GM21381 (cell line): ENCODE data around the gene DHRS9.
"Not testable (repeated sequence)": the region's sequence is repeated elsewhere in the genome, so short reads cannot be mapped to it uniquely, and the experiment has no call there.

ENCODE experiments used
- ATAC-seq: cut with Tn5 transposase; IDR thresholded peaks from one replicate; pipeline ENCODE4 v1.9.1; 2021; ENCODE audit warnings: mild to moderate bottlenecking, moderate library complexity; ENCODE audit not compliant: unreplicated experiment

The DHRS9 gene

DNA sequence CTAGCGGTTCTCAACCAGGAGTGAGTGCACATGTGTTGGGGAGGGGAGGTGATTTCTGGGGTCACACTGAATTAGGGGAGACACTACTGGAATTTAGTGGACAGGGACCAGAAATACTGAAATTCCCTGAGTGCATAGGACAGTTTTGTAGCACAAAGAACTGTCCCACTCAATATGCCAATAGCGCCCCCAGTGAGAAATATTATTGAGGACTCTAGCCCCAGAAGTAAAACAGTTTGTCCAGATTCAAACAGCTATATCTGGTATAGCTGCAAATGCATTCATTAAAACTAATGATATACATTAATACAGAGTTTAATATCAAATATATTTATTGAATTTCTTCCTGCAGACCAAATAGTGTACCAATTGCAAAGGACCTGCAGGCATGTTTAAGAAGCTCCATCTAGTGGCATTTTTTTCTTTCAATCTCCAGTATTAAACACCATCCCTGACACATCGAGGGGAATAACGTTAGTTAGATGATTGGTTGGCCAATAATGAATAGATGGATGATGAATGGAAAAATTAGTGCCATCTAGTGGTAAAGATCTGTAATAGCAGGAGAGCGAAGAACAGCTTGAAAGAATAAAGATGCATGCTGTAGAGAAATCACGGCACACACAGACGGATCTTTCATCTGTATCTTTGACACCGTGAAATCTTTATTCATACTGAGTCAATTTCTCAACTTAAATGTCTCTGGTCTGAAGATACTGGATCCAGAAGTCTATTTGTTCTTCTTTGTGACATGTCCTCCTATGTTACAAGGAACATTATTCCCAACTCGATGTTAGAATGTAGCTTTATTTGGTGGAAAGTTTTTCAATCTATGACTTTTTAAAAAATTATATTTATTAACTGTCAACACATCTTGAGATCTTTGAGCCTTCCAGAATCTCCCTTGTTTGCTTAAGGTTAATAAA, 62.5 kb downstream of the DHRS9 start:
- ATAC-seq: no peak

DNA sequence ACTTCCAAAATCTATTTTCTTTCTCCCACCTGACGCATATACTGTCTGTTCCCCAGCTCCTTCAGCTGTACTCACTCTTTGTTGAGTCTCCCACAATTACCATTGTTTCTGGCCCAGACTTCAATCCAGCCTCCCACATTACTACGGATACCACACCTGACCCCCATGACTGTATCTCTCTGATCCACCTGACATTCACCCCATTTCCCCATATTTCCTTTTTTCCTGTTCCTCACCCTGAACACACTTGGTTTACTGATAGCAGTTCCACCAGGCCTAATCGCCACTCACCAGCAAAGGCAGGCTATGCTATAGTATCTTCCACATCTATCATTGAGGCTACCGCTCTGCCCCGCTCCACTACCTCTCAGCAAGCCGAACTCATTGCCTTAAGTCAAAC, 64.9 kb downstream of the DHRS9 start:
- not testable (repeated sequence) for ATAC-seq

- not testable (repeated sequence) for ATAC-seq
Observed at GRCh38 chr2:169136428-169136827, 67.1 kb downstream of the DHRS9 start.

- no peak for ATAC-seq
Observed at GRCh38 chr2:169136885-169137534, 67.6 kb downstream of the DHRS9 start.

DNA sequence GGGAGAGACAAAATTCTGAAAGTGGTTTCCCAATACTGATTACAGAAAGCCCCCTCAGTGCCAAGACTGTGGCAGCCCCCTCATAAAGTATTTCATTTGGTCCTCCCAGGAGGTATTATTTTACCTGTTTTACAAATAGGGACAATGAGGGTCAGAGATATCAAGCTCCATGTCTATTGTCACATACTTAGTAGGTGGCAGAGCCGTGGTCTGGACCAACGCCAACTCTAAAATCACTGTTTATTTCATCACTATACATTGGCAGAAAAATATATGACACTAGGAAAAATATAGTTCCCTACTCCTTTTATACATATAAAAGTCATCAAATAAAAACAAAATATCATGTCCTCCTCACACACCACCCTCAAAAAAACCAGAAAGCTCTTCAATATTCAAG, 68.6 kb downstream of the DHRS9 start:
- ATAC-seq: no peak

- no peak for ATAC-seq
Observed at GRCh38 chr2:169139145-169139544, 69.8 kb downstream of the DHRS9 start.

DNA sequence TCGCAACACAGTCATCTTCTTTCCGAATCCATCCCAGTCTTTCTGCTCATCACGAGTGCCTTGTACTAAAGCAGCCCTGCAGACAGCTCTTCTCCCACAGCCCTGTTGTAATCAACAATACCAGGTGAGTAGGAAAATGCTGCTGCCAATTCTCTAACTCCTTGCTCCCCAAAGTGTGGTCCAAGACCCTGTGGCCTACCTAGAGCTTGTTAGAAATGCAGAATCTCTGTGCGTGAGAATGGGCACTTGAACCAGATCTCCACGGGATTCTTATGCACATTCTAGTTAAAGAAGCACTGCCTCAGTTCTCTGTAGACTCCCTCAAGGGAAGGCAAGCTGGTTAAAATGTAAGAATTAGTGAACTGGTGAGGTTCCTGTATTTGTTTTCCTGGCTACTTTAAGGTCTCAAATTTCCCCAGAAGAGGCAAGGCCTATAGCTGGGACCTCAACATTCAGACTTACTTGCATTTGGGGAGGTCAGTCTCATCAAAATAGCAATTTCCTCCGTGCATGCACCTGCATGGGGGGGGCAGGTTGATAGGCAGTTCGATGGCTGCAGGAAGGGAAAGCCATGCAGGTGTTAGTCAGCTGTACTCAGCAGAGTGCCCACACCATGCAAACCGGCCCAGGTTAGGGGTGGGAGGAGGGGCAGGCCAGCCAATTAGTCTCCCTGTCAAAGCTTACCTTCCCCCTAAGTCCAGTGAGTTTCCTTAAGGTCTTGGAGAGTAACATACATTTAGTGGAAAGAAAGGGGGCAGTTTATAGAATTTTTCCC, 70.8 kb downstream of the DHRS9 start:
- ATAC-seq: no peak

DNA sequence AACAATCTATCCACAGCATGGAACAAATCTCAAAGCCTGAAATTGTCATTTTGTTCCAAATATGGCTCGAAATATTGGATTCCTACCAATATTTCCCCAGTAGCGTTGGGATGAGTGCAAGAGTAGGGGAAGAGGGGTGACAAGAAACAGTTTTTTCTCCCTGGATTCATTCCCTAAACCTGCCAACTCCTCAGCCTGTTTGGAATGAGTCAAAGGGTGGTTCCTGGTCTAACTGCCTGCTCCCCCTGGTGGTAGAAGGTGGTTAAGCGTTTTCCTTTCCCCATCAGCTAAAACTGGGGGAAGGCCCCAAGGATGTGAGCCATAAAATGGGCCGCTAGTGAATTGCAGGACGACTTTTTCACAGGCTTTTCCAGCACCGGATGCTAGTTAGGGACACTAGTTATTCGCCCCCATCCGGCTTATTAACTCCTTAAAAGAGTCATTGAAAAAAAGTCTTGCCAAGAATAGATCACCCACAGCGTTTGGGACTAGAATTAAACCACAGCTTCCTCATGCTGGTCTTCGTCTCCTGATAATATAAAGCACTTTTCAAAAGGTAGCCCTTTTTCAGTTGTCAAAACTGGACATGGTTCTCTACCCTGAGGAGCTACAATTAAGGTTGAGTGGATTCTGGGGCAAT, 72.5 kb downstream of the DHRS9 start:
- peak; percentile 67 for ATAC-seq

DNA sequence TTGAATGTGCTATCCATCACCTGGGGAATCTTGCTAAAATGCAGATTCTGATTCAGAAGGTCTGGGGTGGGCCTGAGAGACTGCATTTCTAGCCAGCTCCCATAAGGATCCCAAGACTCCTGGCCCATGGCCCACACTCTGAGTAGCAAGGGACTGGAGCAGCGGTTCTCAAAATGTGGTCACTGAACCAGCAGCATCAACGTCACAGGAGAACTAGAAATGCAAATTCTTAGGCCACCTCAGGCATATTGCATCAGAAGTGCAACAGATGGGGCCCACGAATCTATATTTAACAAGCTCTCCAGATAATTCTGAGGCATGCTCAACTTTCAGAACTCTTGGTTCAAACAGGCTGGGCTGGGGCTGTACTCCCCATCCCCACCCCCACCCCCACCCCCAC, 74.6 kb downstream of the DHRS9 start:
- ATAC-seq: no peak
